ENCODE measurements around the gene KLHL15. TPM values are rescaled to one million over a fixed set of nuclear protein-coding genes. Genes with fewer than 3 reads are reported as not detected.

KLHL15 gene
- total and polyA plus RNA-seq, 2 of the 13 experiments (the other 11 are each of a cell fraction or from before 2014, with no cell fraction given), result 2.8 to 5.5 TPM

- ATAC-seq, result no peak
Measured at GRCh38 chrX:23936180-23936579, 90.8 kb downstream of the KLHL15 start.

GRCh38 chrX:23935106-23935505 is 91.9 kb downstream of the KLHL15 start:
- no TSS peak for BruUV-seq (replicated peaks)
- H3K36me3 ChIP-seq (replicated peaks in 1 of 2; ENCODE audit: control insufficient read depth in 1 of 2, insufficient read depth in 2 of 2, low read length in 2 of 2), result no peaks in the 10 kb centered on the region
- no peak overlapping the region for H3K27ac ChIP-seq (ENCODE audit: extremely low read length, insufficient read depth, low read length)
- intact Hi-C loops (cut with micrococcal nuclease; ENCODE audit: unreplicated experiment) (no loop called here), in situ Hi-C loops (cut with HindIII; ENCODE audit: extremely low pct_ligation_motif_present, low pct_unique_long_range_greater_than_20kb) (no loop called here)
- H3K27me3 ChIP-seq (ENCODE audit: control insufficient read depth in 1 of 2, insufficient read depth in 2 of 2, low read length in 2 of 2), result no peaks in the 10 kb centered on the region
- FAIRE-seq, result no peak
- no peak overlapping the region for H3K9ac ChIP-seq (ENCODE audit: insufficient read depth, low read depth, low read length)
- H4K20me1 ChIP-seq (ENCODE audit: insufficient read depth, low read length), result no peaks in the 10 kb centered on the region
- no peak for DNase-seq (ENCODE audit: low spot score)
- H2AFZ ChIP-seq (ENCODE audit: low read length), result no peak overlapping the region
- no peak for ATAC-seq
- no peak overlapping the region for H3K4me2 ChIP-seq (ENCODE audit: low read depth, low read length)
- POLR2A ChIA-PET, result no interaction called here
- no peaks in the 10 kb centered on the region for H3K9me3 ChIP-seq (ENCODE audit: low read length)
- WGBS (ENCODE audit: low lambda C conversion rate), result 90% methylated on average over 11 of the region's 11 CpGs
- H3K4me3 ChIP-seq (replicated peaks in 1 of 3; ENCODE audit: insufficient read depth in 1 of 3, low read depth in 2 of 3, low read length in 3 of 3), result no peak overlapping the region
- CTCF ChIA-PET (ENCODE audit: low intra/inter-chr PET ratio, low total read pairs), result no interaction called here
- H3K79me2 ChIP-seq (ENCODE audit: insufficient read depth, low read length), result no peaks in the 10 kb centered on the region
- 0 out of 2 replicates have a peak, but pooled peaks cover 7% of the 10 kb centered on the region for H3K4me1 ChIP-seq (ENCODE audit: insufficient read depth, low read length)
- TF ChIP-seq ZFP91 (CRISPR knock-in tag; IDR thresholded peaks at IDR 0.05; ENCODE audit: borderline replicate concordance) (no peak), ZSCAN29 (CRISPR knock-in tag; conservative IDR thresholded peaks at IDR 0.05) (no peak), MBD4 (IDR thresholded peaks at IDR 0.05; ENCODE audit: borderline replicate concordance, low read length) (no peak), STAT6 (CRISPR knock-in tag; IDR thresholded peaks at IDR 0.05; ENCODE audit: borderline replicate concordance) (no peak), MTA3 (CRISPR knock-in tag; IDR thresholded peaks at IDR 0.05) (no peak), ZNF576 (CRISPR knock-in tag; IDR thresholded peaks at IDR 0.05) (no peak), HOXA5 (CRISPR knock-in tag; IDR thresholded peaks at IDR 0.05) (no peak), ZNF660 (CRISPR knock-in tag; IDR thresholded peaks at IDR 0.05; ENCODE audit: borderline replicate concordance, low read depth) (no peak), ZSCAN31 (CRISPR knock-in tag; IDR thresholded peaks at IDR 0.05; ENCODE audit: low read depth) (no peak), ZBTB21 (CRISPR knock-in tag; IDR thresholded peaks at IDR 0.05) (no peak), ZSCAN9 (CRISPR knock-in tag; IDR thresholded peaks at IDR 0.05; ENCODE audit: borderline replicate concordance) (no peak)

More at GRCh38 chrX:23936180-23936579, 90.8 kb downstream of the KLHL15 start:
- WGBS (ENCODE audit: low lambda C conversion rate), result 0% methylated on average over 1 of the region's 1 CpG
- intact Hi-C loops (cut with micrococcal nuclease; ENCODE audit: unreplicated experiment), result no loop called here
- no TSS peak for BruUV-seq (replicated peaks)
- Histone ChIP-seq H3K36me3 (replicated peaks in 1 of 2; ENCODE audit: control insufficient read depth in 1 of 2, insufficient read depth in 2 of 2, low read length in 2 of 2) (no peaks in the 10 kb centered on the region), H4K20me1 (ENCODE audit: insufficient read depth, low read length) (no peaks in the 10 kb centered on the region), H3K79me2 (ENCODE audit: insufficient read depth, low read length) (no peaks in the 10 kb centered on the region), H3K4me3 (replicated peaks in 1 of 3; ENCODE audit: insufficient read depth in 1 of 3, low read depth in 2 of 3, low read length in 3 of 3) (no peak overlapping the region), H3K27ac (ENCODE audit: extremely low read length, insufficient read depth, low read length) (no peak overlapping the region), H3K9ac (ENCODE audit: insufficient read depth, low read depth, low read length) (no peak overlapping the region), H3K27me3 (ENCODE audit: control insufficient read depth in 1 of 2, insufficient read depth in 2 of 2, low read length in 2 of 2) (no peaks in the 10 kb centered on the region), H3K9me3 (ENCODE audit: low read length) (no peaks in the 10 kb centered on the region), H3K4me1 (ENCODE audit: insufficient read depth, low read length) (0 out of 2 replicates have a peak, but pooled peaks cover 4% of the 10 kb centered on the region), H3K4me2 (ENCODE audit: low read depth, low read length) (no peak overlapping the region), H2AFZ (ENCODE audit: low read length) (no peak overlapping the region)
- FAIRE-seq (no peak), DNase-seq (ENCODE audit: low spot score) (no peak)
- TF ChIP-seq ZNF510 (CRISPR knock-in tag; IDR thresholded peaks at IDR 0.05; ENCODE audit: low read depth) (no peak), CREB1 (IDR thresholded peaks at IDR 0.05) (peak; percentile 83), CREB1 (CRISPR knock-in tag; IDR thresholded peaks at IDR 0.05) (no peak), ETV6 (CRISPR knock-in tag; conservative IDR thresholded peaks at IDR 0.05) (no peak), ATF7 (IDR thresholded peaks at IDR 0.05) (peak; percentile 94), ATF7 (CRISPR knock-in tag; IDR thresholded peaks at IDR 0.05) (no peak)
- in situ Hi-C loops (cut with HindIII; ENCODE audit: extremely low pct_ligation_motif_present, low pct_unique_long_range_greater_than_20kb), result no loop called here
- POLR2A ChIA-PET, result no interaction called here
- CTCF ChIA-PET (ENCODE audit: low intra/inter-chr PET ratio, low total read pairs), result no interaction called here

Data from HepG2 (cell line).